Liver (tissue), 9 donors: ENCODE measurements around the gene CELF2. TPM values are rescaled to one million over a fixed set of nuclear protein-coding genes. Genes with fewer than 3 reads are reported as not detected.

Experiments
- DNase-seq: peaks from one replicate; pipeline ENCODE4 v3.0.0-alpha.2; 2017; ENCODE audit warnings: low spot score
- H3K27ac ChIP-seq, 2 donors: one replicate each; pipeline ENCODE4 v1.7.0; 2013; ENCODE audit warnings: inconsistent platforms in 2 of 2, low read length in 2 of 2, control low read depth in 1 of 2, low read depth in 1 of 2, mild to moderate bottlenecking in 1 of 2
- H3K27me3 ChIP-seq, 4 donors: one replicate each; pipeline versions ENCODE4 v1.6.1 to v1.7.0; 2013; ENCODE audit warnings: low read length in 3 of 4, inconsistent platforms in 1 of 4, mild to moderate bottlenecking in 1 of 4, moderate library complexity in 1 of 4; ENCODE audit not compliant: control insufficient read depth in 4 of 4, insufficient read depth in 4 of 4
- H3K36me3 ChIP-seq, 4 donors: one replicate each; pipeline versions ENCODE4 v1.6.1 to v1.7.0; 2013; ENCODE audit warnings: low read length in 3 of 4, mild to moderate bottlenecking in 3 of 4, low read depth in 1 of 4, moderate library complexity in 1 of 4; ENCODE audit not compliant: control insufficient read depth in 4 of 4, insufficient read depth in 3 of 4
- H3K4me1 ChIP-seq, 4 donors: one replicate each; pipeline versions ENCODE4 v1.6.1 to v1.7.0; 2013; ENCODE audit warnings: low read length in 3 of 4, mild to moderate bottlenecking in 3 of 4, moderate library complexity in 1 of 4; ENCODE audit not compliant: control insufficient read depth in 4 of 4, insufficient read depth in 4 of 4
- H3K4me3 ChIP-seq, 3 donors: one replicate each; pipeline versions ENCODE4 v1.6.1 to v1.7.0; 2013; ENCODE audit warnings: low read length in 3 of 3, control low read depth in 1 of 3, low read depth in 1 of 3, mild to moderate bottlenecking in 1 of 3
- H3K9ac ChIP-seq, 2 donors: one replicate each; pipeline ENCODE4 v1.7.0; 2013; ENCODE audit warnings: low read length in 2 of 2, mild to moderate bottlenecking in 2 of 2, moderate library complexity in 2 of 2, control low read depth in 1 of 2, low read depth in 1 of 2
- H3K9me3 ChIP-seq, 4 donors: one replicate each; pipeline versions ENCODE4 v1.6.1 to v1.7.0; 2013; ENCODE audit warnings: low read length in 3 of 4; ENCODE audit not compliant: control insufficient read depth in 4 of 4
- ATF3 ChIP-seq: IDR thresholded peaks from 2 replicates; pipeline ENCODE4 v1.6.1; 2016; ENCODE audit warnings: antibody characterized with exemption
- CTCF ChIP-seq: fragments of 150-350 bp; IDR thresholded peaks from 2 replicates; pipeline ENCODE4 v1.5.1; 2017; ENCODE audit warnings: improper control_type of control experiment, low read depth, low read length; ENCODE audit not compliant: missing input control
- EGR1 ChIP-seq, 2 donors: IDR thresholded peaks; 2 replicates each; pipeline ENCODE4 v1.6.1; 2016 to 2018; ENCODE audit warnings: antibody characterized with exemption in 2 of 2, low read depth in 2 of 2
- FOXA1 ChIP-seq: IDR thresholded peaks from 2 replicates; pipeline ENCODE4 v1.6.1; 2016; ENCODE audit warnings: antibody characterized with exemption
- FOXA2 ChIP-seq: IDR thresholded peaks from 2 replicates; pipeline ENCODE4 v1.6.1; 2016; ENCODE audit warnings: antibody characterized with exemption
- GABPA ChIP-seq, 2 donors: IDR thresholded peaks in 1 of 2; conservative IDR thresholded peaks in 1 of 2; 2 replicates each; pipeline ENCODE4 v1.6.1; 2016; ENCODE audit warnings: antibody characterized with exemption in 2 of 2, mild to moderate bottlenecking in 1 of 2, moderate library complexity in 1 of 2
- HNF4G ChIP-seq: IDR thresholded peaks from 2 replicates; pipeline ENCODE4 v1.6.1; 2016; ENCODE audit warnings: antibody characterized with exemption
- JUND ChIP-seq, 2 donors: IDR thresholded peaks; 2 replicates each; pipeline ENCODE4 v1.6.1; 2016; ENCODE audit warnings: antibody characterized with exemption in 2 of 2
- NR2F2 ChIP-seq: IDR thresholded peaks from 2 replicates; pipeline ENCODE4 v1.6.1; 2016; ENCODE audit warnings: antibody characterized with exemption
- RAD21 ChIP-seq, 2 donors: IDR thresholded peaks; 2 replicates each; pipeline ENCODE4 v1.6.1; 2016; ENCODE audit warnings: antibody characterized with exemption in 2 of 2, mild to moderate bottlenecking in 2 of 2
- RXRA ChIP-seq, 2 donors: IDR thresholded peaks; 2 replicates each; pipeline ENCODE4 v1.6.1; 2017 to 2018; ENCODE audit warnings: antibody characterized with exemption in 2 of 2, mild to moderate bottlenecking in 1 of 2
- SP1 ChIP-seq: IDR thresholded peaks from 2 replicates; pipeline ENCODE4 v1.6.1; 2018; ENCODE audit warnings: antibody characterized with exemption, mild to moderate bottlenecking
- TAF1 ChIP-seq: conservative IDR thresholded peaks from 2 replicates; pipeline ENCODE4 v1.6.1; 2016; ENCODE audit warnings: antibody characterized with exemption, mild to moderate bottlenecking
- YY1 ChIP-seq: IDR thresholded peaks from 2 replicates; pipeline ENCODE4 v1.6.1; 2016; ENCODE audit warnings: antibody characterized with exemption, mild to moderate bottlenecking
- ZBTB33 ChIP-seq: IDR thresholded peaks from 2 replicates; pipeline ENCODE4 v1.6.1; 2016; ENCODE audit warnings: antibody characterized with exemption
- WGBS: extraction: QIAGEN DNeasy Blood & Tissue Kit; methylation state at CpG from one replicate; pipeline ENCODE4 v1.1.7; 2013; 5-methylcytosine and 5-hydroxymethylcytosine counted together
- polyA plus RNA-seq, 2 donors: library from polyadenylated mRNA; stranded (reverse) in 1 of 2; unstranded in 1 of 2; fragments of 200-250 nt in 1 of 2; fragments of >200 nt in 1 of 2; fragmentation: Nextera tagmentation in 1 of 2; extraction: Ambion mirVana in 1 of 2; gene quantifications; one replicate each; pipeline versions ENCODE4 v1.2.1 to v1.2.3, GENCODE V29; 2013 to 2015
- total RNA-seq, 2 donors: library from RNA; depleted of rRNA; stranded (reverse); fragments of >200 nt; gene quantifications; one replicate each; pipeline ENCODE4 v1.2.3, GENCODE V29; 2014
- TF ChIP-seq, protein P1 (sequence below): IDR thresholded peaks from 2 replicates; pipeline ENCODE4 v1.6.1; 2016; ENCODE audit warnings: antibody characterized with exemption
- TF ChIP-seq, protein P2 (sequence below): IDR thresholded peaks from 2 replicates; pipeline ENCODE4 v1.6.1; 2016; ENCODE audit warnings: antibody characterized with exemption, mild to moderate bottlenecking
- donor health status: healthy.
- donor health status: healthy.
- donor health status: healthy.
- donor health status: healthy.
- donor health status: healthy.

Gene CELF2
- total and polyA plus RNA-seq, 4 donors: 1.4 to 8.5 (median 5.6) TPM

DNA sequence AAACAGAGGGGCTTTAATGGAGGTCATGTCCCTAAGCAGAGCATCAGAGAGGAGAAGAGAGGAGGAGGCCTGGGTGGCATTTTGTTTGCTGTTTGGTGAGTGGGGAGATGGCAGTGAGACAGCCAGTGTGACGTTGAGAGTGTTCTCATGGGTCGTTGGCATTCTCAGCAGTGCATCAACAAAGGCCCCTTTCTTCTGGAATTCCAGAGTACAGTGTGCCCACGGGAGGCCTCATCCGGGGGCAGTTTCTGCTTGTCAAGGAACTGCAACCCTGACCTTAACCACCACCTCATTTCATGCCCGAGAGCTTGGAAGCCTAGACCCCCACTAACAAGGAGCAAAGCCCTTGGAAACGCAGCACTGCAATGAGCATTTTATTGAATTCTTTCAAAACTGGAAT is 92.9 kb downstream of the CELF2 start:
- H3K27ac ChIP-seq: no peak overlapping the region
- no peak overlapping the region for H3K9ac ChIP-seq
- H3K4me3 ChIP-seq: no peak overlapping the region
- H3K9me3 ChIP-seq: peaks cover 0 to 2% (median 0%) of the 10 kb centered on the region in 4 donors
- H3K4me1 ChIP-seq: no peaks in the 10 kb centered on the region
- 64% methylated on average over 6 of the region's 6 CpGs for WGBS
- no peaks in the 10 kb centered on the region for H3K36me3 ChIP-seq
- no peak for DNase-seq
- peaks cover 0 to 3% (median 1%) of the 10 kb centered on the region in 4 donors for H3K27me3 ChIP-seq
- TF ChIP-seq YY1 (no peak), RAD21 (IDR thresholded peaks at IDR 0.05) (no peak), RXRA (IDR thresholded peaks at IDR 0.05) (no peak), FOXA2 (no peak), HNF4G (no peak), JUND (IDR thresholded peaks at IDR 0.05) (no peak), FOXA1 (no peak), GABPA (IDR thresholded peaks at IDR 0.05 in 1 of 2, conservative IDR thresholded peaks at IDR 0.05 in 1 of 2) (no peak), CTCF (no peak), SP1 (no peak), ATF3 (no peak), EGR1 (IDR thresholded peaks at IDR 0.05; ENCODE audit: low read depth in 2 of 2) (no peak), ZBTB33 (no peak), NR2F2 (no peak), TAF1 (no peak)
- TF ChIP-seq, protein P1, sequence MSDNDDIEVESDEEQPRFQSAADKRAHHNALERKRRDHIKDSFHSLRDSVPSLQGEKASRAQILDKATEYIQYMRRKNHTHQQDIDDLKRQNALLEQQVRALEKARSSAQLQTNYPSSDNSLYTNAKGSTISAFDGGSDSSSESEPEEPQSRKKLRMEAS: no peak
- TF ChIP-seq, protein P2, sequence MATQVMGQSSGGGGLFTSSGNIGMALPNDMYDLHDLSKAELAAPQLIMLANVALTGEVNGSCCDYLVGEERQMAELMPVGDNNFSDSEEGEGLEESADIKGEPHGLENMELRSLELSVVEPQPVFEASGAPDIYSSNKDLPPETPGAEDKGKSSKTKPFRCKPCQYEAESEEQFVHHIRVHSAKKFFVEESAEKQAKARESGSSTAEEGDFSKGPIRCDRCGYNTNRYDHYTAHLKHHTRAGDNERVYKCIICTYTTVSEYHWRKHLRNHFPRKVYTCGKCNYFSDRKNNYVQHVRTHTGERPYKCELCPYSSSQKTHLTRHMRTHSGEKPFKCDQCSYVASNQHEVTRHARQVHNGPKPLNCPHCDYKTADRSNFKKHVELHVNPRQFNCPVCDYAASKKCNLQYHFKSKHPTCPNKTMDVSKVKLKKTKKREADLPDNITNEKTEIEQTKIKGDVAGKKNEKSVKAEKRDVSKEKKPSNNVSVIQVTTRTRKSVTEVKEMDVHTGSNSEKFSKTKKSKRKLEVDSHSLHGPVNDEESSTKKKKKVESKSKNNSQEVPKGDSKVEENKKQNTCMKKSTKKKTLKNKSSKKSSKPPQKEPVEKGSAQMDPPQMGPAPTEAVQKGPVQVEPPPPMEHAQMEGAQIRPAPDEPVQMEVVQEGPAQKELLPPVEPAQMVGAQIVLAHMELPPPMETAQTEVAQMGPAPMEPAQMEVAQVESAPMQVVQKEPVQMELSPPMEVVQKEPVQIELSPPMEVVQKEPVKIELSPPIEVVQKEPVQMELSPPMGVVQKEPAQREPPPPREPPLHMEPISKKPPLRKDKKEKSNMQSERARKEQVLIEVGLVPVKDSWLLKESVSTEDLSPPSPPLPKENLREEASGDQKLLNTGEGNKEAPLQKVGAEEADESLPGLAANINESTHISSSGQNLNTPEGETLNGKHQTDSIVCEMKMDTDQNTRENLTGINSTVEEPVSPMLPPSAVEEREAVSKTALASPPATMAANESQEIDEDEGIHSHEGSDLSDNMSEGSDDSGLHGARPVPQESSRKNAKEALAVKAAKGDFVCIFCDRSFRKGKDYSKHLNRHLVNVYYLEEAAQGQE: no peak

- no peak for DNase-seq
- Histone ChIP-seq H3K9ac (no peak overlapping the region), H3K4me1 (no peaks in the 10 kb centered on the region), H3K9me3 (peaks cover 0 to 2% (median 0%) of the 10 kb centered on the region in 4 donors), H3K36me3 (no peaks in the 10 kb centered on the region), H3K27ac (no peak overlapping the region), H3K27me3 (peaks cover 0 to 3% (median 1%) of the 10 kb centered on the region in 4 donors), H3K4me3 (no peak overlapping the region)
- WGBS: 83% methylated on average over 8 of the region's 8 CpGs
- no peak for TF ChIP-seq GABPA (IDR thresholded peaks at IDR 0.05 in 1 of 2, conservative IDR thresholded peaks at IDR 0.05 in 1 of 2)
- TF ChIP-seq YY1: no peak
- TF ChIP-seq JUND (IDR thresholded peaks at IDR 0.05): no peak
- no peak for TF ChIP-seq ZBTB33
- no peak for TF ChIP-seq FOXA2
Observed at GRCh38 chr10:11111490-11111889, 93.8 kb downstream of the CELF2 start.
